Forelimb muscle (tissue), 1 donor: ENCODE results near the gene PTPRH. TPM values are rescaled to one million over a fixed set of nuclear protein-coding genes. Genes with fewer than 3 reads are reported as not detected.

ENCODE experiments used
- DNase-seq: peaks from one replicate; pipeline ENCODE4 v3.0.0-alpha.2; 2013; ENCODE audit warnings: low read depth
- polyA plus RNA-seq: library from polyadenylated mRNA; unstranded; fragments of 120-200 nt; gene quantifications from one replicate; pipeline ENCODE4 v1.2.1, GENCODE V29; 2013; ENCODE audit not compliant: insufficient read length

Gene PTPRH, protein sequence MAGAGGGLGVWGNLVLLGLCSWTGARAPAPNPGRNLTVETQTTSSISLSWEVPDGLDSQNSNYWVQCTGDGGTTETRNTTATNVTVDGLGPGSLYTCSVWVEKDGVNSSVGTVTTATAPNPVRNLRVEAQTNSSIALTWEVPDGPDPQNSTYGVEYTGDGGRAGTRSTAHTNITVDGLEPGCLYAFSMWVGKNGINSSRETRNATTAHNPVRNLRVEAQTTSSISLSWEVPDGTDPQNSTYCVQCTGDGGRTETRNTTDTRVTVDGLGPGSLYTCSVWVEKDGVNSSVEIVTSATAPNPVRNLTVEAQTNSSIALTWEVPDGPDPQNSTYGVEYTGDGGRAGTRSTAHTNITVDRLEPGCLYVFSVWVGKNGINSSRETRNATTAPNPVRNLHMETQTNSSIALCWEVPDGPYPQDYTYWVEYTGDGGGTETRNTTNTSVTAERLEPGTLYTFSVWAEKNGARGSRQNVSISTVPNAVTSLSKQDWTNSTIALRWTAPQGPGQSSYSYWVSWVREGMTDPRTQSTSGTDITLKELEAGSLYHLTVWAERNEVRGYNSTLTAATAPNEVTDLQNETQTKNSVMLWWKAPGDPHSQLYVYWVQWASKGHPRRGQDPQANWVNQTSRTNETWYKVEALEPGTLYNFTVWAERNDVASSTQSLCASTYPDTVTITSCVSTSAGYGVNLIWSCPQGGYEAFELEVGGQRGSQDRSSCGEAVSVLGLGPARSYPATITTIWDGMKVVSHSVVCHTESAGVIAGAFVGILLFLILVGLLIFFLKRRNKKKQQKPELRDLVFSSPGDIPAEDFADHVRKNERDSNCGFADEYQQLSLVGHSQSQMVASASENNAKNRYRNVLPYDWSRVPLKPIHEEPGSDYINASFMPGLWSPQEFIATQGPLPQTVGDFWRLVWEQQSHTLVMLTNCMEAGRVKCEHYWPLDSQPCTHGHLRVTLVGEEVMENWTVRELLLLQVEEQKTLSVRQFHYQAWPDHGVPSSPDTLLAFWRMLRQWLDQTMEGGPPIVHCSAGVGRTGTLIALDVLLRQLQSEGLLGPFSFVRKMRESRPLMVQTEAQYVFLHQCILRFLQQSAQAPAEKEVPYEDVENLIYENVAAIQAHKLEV
- polyA plus RNA-seq: 0.11 TPM

DNA sequence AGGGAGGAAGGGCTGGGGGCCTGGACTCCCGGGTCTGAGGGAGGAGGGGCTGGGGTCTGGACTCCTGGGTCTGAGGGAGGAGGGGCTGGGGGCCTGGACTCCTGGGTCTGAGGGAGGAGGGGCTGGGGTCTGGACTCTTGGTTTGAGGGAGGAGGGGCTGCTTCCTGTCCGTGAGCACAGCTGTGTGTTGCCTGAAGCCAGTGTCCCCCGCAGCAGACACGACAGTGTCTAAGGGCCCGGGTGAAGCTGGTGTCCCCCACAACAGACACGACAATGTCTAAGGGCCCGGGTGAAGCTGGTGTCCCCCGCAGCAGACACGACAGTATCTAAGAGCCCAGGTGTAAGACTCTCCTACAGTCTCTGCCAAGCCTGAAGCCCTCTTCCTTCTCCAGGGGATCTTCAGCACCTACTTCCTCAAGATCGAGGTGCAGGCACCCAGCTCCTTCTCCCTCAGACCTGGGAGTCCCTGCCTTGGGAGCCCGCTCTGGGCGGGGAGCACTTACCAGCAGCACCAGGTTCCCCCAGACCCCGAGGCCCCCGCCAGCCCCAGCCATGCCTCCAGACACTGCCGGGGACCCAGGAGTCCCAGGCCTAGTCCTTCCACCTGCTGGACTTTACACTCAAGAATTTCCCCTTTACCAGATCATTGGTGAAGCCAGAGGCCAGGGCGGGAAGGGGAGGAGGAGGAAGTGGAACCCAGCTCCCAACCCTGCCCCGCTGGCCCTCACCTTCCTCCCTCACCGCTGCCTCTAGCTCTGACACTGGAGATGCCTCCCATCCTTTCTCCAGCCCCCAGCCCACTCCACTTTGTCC, at the start of gene PTPRH:
TSS of gene PTPRH (minus strand) at position 622 of the 813 bp plus-strand sequence. CDS start at position 554, 68 bp downstream.
- no peak for DNase-seq

DNA sequence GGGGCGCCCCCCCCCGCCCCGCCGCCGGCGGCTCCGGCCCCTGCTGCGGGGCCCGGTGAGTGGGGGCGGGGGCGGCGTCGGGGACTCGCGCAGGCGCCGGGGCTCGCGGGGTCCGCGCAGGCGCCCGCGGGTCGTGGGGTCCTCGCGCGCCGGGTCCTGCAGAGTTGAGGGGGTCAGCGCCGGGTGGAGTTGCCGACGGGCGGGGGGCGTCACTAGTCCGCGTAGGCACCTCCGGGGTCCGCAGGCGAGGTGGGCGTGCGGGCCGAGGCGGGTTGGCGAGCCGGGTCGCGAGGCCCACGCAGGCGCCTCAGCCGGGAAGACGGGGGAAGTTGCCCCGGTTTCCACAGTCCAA, 49.2 kb upstream of the PTPRH start:
- DNase-seq: no peak

GRCh38 chr19:55257461-55258420, 48.4 kb upstream of the PTPRH start:
- DNase-seq: no peak

GRCh38 chr19:55256562-55257460, 47.5 kb upstream of the PTPRH start:
- no peak for DNase-seq

GRCh38 chr19:55255618-55256423, 46.5 kb upstream of the PTPRH start:
- DNase-seq: no peak

DNA sequence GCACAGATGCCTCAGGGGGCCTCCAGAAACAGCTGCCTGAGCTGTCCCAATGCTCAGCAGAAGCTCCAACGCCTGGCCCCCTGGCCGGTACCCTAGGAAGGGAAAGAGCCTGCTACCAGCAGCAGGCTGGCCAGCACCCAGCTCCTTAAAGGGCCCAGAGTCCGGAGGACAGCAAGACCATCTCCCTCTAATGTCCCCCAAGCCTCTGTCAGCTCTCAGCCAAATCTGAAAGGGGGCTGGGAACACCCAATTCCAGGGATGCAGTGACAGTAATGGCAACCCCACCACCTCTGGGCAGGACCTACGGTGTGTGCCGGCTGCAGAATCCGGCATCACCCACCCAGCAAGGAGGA, 45.3 kb upstream of the PTPRH start:
- DNase-seq: no peak

DNA sequence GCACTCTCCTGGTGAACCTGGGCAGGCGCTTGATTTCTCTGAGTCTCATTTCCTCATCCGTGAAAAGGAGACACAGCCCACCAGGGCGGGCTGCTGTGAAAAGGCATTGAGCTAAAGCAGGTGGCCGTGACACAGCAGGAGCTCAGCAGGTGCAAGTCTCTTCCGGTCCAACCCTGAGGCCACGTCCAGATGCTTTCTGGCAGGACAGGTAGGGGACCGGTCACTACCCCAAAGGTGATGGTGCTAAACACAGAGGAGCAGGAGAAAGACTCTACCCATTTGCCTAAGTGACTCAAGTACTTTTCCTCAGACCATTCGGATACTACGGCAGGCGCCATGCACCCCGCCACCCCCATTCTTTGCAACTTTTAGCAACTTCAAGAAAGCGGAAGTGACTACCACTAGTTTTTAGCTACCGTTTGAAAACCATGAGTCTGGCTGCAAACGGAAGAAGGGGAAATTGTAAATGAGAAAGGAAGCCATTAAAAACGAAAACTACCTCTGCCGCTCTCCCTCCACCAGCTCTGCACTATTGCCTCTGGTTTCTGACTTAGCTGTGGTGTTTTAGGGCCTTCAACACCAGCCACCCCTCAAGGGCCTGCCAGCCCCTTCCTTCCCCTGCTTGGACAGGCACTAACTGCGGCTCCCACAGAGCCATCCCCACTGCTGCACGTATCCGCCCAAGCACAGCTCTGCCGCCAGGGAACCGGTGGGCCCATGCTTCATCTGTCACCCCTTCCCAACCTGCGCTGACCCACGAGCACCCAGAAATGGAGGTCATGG, 44.7 kb upstream of the PTPRH start:
- DNase-seq: no peak

DNA sequence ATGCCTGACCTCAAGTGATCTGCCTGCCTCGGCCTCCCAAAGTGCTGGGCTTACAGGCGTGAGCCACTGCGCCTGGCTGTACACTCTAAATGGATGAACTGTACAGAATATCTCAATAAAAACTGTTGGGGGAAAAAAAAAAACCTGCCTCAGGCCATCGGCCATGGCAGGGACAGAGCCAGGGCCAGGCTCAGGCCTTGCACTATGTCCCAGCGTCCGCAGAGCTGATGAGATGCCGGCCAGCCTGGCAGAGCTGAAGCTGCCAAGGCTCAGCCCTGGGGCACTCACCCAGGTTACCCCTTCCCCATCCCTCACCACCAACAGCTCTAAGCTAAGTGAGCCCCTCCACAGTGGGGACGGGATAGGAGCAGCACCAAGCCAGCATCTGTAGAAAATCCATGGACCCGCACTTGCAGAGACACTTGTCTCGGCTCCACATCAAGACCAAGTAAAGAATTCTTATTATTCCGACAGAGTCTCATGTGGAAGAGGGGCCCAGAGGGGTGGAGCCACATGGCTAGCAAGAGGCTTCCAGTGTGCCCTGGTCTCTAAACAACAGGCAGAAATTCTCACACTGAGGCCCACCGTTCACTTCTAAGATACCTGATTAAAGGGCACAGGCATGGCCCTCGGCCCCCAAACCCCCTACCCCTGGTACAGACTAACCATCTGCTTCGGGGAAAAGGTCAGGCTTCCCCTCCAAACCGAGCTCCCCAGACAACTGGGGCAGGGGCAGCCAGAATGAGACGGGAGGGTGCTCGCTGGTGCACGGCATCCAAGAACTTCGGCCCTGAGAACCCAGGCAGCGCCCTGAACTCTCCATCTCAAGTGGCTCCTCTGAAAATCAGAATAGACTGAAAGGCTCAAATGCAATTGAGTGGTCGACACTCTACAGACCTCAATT, 43.7 kb upstream of the PTPRH start:
- no peak for DNase-seq

- DNase-seq: no peak
Observed at GRCh38 chr19:55251341-55252081, 42.2 kb upstream of the PTPRH start.

DNA sequence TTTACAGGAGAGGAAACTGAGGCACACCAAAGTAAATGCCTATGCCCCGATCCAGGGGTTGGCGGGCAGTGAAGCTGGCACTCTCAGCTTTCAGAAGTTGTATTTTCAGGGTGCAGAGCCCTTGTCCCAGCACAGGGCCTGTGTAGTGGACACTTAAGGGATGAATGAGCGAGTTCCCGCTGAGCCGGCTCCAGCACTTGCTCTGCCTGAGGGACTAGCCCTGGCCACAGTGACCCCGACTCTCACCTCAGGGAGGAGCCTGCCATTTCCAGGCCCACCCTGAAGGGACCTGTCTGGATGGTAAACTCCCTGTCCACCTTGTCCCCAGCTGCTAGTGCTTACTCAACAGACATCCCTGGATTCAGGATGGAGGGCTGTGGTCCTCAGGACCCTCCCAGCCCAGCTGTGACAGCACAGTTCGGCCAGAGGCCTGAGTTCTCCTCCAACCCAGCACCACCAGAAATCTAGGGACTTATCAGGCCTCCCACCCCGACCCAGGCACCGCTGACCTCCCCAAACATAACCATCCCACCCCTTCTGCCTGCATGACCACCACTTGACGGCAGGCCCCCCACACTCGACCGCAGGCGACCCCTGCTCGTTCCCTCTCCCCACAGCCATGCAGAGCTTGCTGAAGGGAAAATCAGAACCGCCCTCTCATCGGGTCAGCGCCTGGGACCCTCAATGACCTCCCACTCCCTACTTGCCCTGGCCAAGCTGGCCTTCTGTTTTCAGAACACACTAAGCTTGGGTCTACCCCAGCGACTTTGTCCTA, 41.1 kb upstream of the PTPRH start:
- DNase-seq: no peak

DNA sequence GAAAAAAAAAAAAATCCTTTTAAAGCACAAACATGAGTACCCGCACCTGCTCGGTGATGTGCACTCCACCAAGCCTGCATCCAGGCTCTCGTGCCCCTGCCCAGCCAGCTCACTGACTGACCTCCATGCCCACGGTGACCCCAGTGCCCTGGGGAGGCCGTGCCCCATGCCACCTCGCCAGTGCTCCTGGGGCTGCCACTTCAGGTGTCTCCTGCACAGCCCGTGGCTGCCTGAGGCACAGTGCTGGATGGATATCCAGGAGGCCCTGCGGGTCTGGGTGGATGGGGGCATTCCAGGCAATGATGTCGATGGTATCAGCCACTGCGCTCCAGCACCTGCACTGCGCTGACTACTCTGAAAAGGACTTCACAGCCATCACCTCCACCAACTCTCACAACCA, 40.5 kb upstream of the PTPRH start:
- no peak for DNase-seq

DNA sequence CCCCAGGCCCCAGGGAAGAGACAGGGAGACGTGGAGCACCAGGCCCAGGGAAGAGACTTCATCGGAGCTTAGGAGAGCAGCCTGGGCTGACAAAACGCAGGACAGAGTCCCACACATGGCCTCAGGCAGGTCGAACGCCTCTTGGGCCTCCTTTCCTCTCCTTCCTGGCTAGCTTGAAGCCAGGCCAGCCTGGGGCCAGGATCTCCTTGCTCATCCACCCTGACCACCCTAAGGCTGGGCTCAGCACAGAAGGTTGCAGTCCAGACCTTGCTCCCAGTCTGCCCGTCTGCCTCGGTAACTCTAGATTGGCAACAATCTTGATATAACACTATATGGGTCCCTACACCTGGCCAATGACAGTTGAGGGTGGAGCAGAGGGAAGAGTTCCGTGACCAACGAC, 39.4 kb upstream of the PTPRH start:
- DNase-seq: no peak

DNA sequence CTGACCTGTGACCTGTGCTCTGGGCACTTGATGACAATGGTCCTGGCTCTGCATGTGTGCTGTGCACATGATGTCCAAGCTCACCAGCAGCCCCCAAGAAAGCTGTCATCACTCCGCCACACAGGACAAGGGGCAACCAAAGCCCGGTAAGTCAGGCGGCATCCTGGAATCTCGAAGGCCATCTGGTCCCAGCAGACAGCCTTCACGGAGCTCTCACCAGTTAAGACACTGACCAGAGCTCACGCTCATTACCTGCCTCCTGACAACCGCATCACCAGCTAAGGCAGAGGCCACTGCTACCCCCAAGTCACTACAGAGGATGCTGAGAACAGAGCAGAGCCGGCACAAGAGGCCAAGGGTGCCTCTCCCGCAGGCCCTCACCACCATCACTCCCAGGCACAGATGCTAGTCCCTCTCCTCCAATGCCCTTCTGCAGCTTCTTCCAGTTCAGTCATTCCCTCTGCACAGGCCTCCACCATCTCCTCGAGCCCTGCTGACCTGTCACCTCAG, 38.9 kb upstream of the PTPRH start:
- DNase-seq: no peak

- DNase-seq: no peak
Observed at GRCh38 chr19:55247621-55248099, 38.4 kb upstream of the PTPRH start.
